ENCODE results near the gene IL4R.

DNA sequence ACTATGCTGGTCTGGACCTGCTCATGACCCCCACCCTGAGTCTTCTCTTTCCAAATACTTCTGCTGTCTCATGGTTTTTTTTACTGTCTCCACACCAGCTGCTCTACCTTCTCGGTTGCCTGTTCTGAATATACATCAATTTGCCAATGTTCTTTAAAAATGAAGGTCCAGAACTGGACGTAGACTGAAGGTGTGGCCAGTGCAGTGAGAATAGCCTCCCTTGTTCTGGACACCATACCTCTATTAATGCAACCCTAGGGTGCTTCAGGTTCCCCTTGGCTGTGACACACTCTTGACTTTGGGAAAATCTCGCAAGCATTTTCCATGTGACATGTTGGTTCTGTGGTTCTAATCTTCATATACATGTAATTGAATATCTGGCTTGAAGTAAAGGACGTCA lies 72.9 kb downstream of the IL4R start:
- no peak for TF ChIP-seq CENPT (CRISPR knock-in tag; IDR thresholded peaks at IDR 0.05; ENCODE audit: low read depth)
- no peak for TF ChIP-seq E2F2 (CRISPR knock-in tag; IDR thresholded peaks at IDR 0.05; ENCODE audit: borderline replicate concordance)
- no peak for TF ChIP-seq ZNF510 (CRISPR knock-in tag; IDR thresholded peaks at IDR 0.05; ENCODE audit: low read depth)
- TF ChIP-seq POLR2A (IDR thresholded peaks at IDR 0.05; ENCODE audit: insufficient read depth in 1 of 2, low read depth in 2 of 2, low read length in 2 of 2), result no peak
- TF ChIP-seq ZNF10 (CRISPR knock-in tag; IDR thresholded peaks at IDR 0.05; ENCODE audit: borderline replicate concordance, low read depth), result no peak
- TF ChIP-seq ZNF660 (CRISPR knock-in tag; IDR thresholded peaks at IDR 0.05; ENCODE audit: borderline replicate concordance, low read depth), result no peak
- no peak for TF ChIP-seq USF2 (IDR thresholded peaks at IDR 0.05; ENCODE audit: low read depth, low read length)
- TF ChIP-seq USF2 (CRISPR knock-in tag; IDR thresholded peaks at IDR 0.05; ENCODE audit: borderline replicate concordance), result no peak
- TF ChIP-seq, protein P1, sequence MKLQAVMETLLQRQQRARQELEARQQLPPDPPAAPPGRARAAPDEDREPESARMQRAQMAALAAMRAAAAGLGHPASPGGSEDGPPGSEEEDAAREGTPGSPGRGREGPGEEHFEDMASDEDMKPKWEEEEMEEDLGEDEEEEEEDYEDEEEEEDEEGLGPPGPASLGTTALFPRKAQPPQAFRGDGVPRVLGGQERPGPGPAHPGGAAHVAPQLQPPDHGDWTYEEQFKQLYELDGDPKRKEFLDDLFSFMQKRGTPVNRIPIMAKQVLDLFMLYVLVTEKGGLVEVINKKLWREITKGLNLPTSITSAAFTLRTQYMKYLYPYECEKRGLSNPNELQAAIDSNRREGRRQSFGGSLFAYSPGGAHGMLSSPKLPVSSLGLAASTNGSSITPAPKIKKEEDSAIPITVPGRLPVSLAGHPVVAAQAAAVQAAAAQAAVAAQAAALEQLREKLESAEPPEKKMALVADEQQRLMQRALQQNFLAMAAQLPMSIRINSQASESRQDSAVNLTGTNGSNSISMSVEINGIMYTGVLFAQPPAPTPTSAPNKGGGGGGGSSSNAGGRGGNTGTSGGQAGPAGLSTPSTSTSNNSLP (IDR thresholded peaks at IDR 0.05; ENCODE audit: low read depth, low read length), result no peak
- no peak for TF ChIP-seq DDIT3 (CRISPR knock-in tag; IDR thresholded peaks at IDR 0.05)
- no peak for TF ChIP-seq JUNB (CRISPR knock-in tag; IDR thresholded peaks at IDR 0.05; ENCODE audit: borderline replicate concordance)
- no peak for TF ChIP-seq ZBTB33 (CRISPR knock-in tag; IDR thresholded peaks at IDR 0.05)
- TF ChIP-seq HDAC6 (IDR thresholded peaks at IDR 0.05; ENCODE audit: low read depth, low read length), result no peak
- TF ChIP-seq ZNF839 (CRISPR knock-in tag; IDR thresholded peaks at IDR 0.05; ENCODE audit: borderline replicate concordance), result no peak
- TF ChIP-seq GLI4 (CRISPR knock-in tag; IDR thresholded peaks at IDR 0.05; ENCODE audit: borderline replicate concordance), result no peak

All from HepG2 (cell line).